GM12878 (cell line): ENCODE measurements around the gene SMURF1. TPM values are rescaled to one million over a fixed set of nuclear protein-coding genes. Genes with fewer than 3 reads are reported as not detected.

ENCODE experiments used
- ATAC-seq: fragments of 200-7000 bp; cut with Tn5 transposase; 3 replicates; pipeline ENCODE4 v1.9.1; 2020; ENCODE audit warnings: mild to moderate bottlenecking, moderate library complexity
- BruUV-seq: library from RNA; stranded (reverse); fragments of 400-500 nt; replicated peaks from 2 replicates; lab custom pipeline; 2021; lab: Mats Ljungman, UMichigan
- CTCF ChIA-PET: fragments of 300-600 bp; sonication (Branson Sonifier 250); formaldehyde crosslinking; extraction: SDS; loops from one replicate; lab custom pipeline; 2021; ENCODE audit warnings: inconsistent platforms; lab: Yijun Ruan, JAX
- POLR2A ChIA-PET: fragments of 350-600 bp; formaldehyde crosslinking; extraction: SDS; loops from one replicate; lab custom pipeline; 2021; ENCODE audit warnings: inconsistent platforms; lab: Charles Lee
- RAD21 ChIA-PET: fragments of 300-600 bp; sonication (Branson Sonifier 250); formaldehyde crosslinking; loops from one replicate; lab custom pipeline; 2023; ENCODE audit warnings: antibody characterized with exemption; ENCODE audit not compliant: unreplicated experiment; lab: Charles Lee
- SMC1A ChIA-PET: fragments of 300-600 bp; sonication (Branson Sonifier 250); formaldehyde crosslinking; loops from one replicate; lab custom pipeline; 2023; ENCODE audit not compliant: unreplicated experiment, uncharacterized antibody; lab: Charles Lee
- DNase-seq: peaks from one replicate; pipeline ENCODE4 v3.0.0-alpha.2; 2011; ENCODE audit warnings: low read depth, low spot score
- FAIRE-seq: peaks from 3 replicates; lab custom pipeline; 2011; peaks lifted over from hg19 to GRCh38; lab: Jason Lieb, UNC
- H2AFZ ChIP-seq: 2 replicates; pipeline ENCODE4 v1.6.0; 2011; ENCODE audit warnings: low read depth, low read length, control low read depth; ENCODE audit not compliant: control insufficient read depth
- H3K27ac ChIP-seq: 2 replicates; pipeline ENCODE4 v1.5.1; 2011; ENCODE audit warnings: control low read depth; ENCODE audit not compliant: control insufficient read depth, insufficient read depth
- H3K27me3 ChIP-seq, 2 experiments: replicated peaks in 1 of 2; 2 replicates each; pipeline versions ENCODE4 v1.6.0 to v1.6.1; 2011; ENCODE audit warnings: low read length in 1 of 2; ENCODE audit not compliant: control insufficient read depth in 2 of 2, insufficient read depth in 2 of 2
- H3K36me3 ChIP-seq, 2 experiments: 2 replicates each; pipeline ENCODE4 v1.5.1; 2011; ENCODE audit warnings: low read length in 1 of 2; ENCODE audit not compliant: control insufficient read depth in 2 of 2, insufficient read depth in 2 of 2
- H3K4me1 ChIP-seq: 2 replicates; pipeline ENCODE4 v1.6.1; 2011; ENCODE audit warnings: mild to moderate bottlenecking, low read length, moderate library complexity, mixed read lengths; ENCODE audit not compliant: control insufficient read depth, insufficient read depth
- H3K4me2 ChIP-seq: 2 replicates; pipeline ENCODE4 v1.6.0; 2011; ENCODE audit warnings: control low read depth; ENCODE audit not compliant: control insufficient read depth, insufficient read depth
- H3K4me3 ChIP-seq: fragments of 200-600 bp; sonication (generic); 2 replicates; pipeline ENCODE4 v1.5.1; 2016
- H3K79me2 ChIP-seq: 2 replicates; pipeline ENCODE4 v1.6.0; 2011; ENCODE audit warnings: low read length; ENCODE audit not compliant: control insufficient read depth, insufficient read depth
- H3K9ac ChIP-seq: 2 replicates; pipeline ENCODE4 v1.8.0; 2011; ENCODE audit warnings: low read length, control low read depth, mixed read lengths; ENCODE audit not compliant: control insufficient read depth, insufficient read depth
- H3K9me3 ChIP-seq: replicated peaks from 3 replicates; pipeline ENCODE4 v1.5.1; 2011; ENCODE audit warnings: mild to moderate bottlenecking, low read length; ENCODE audit not compliant: control insufficient read depth, insufficient read depth
- H4K20me1 ChIP-seq: 2 replicates; pipeline ENCODE4 v1.6.0; 2011; ENCODE audit not compliant: control insufficient read depth, insufficient read depth
- CHD4 ChIP-seq: fragments of 200-600 bp; sonication (generic); IDR thresholded peaks from 2 replicates; pipeline ENCODE4 v1.6.1; 2016; ENCODE audit warnings: mild to moderate bottlenecking
- DPF2 ChIP-seq: fragments of 450-650 bp; IDR thresholded peaks from 2 replicates; pipeline ENCODE4 v1.6.1; 2017; ENCODE audit warnings: mild to moderate bottlenecking
- FOXM1 ChIP-seq: IDR thresholded peaks from 2 replicates; pipeline ENCODE4 v1.6.1; 2012; ENCODE audit warnings: low read depth, mild to moderate bottlenecking, inconsistent platforms, low read length, moderate library complexity
- HDGF ChIP-seq: fragments of 450-650 bp; IDR thresholded peaks from 2 replicates; pipeline ENCODE4 v1.6.1; 2016; ENCODE audit warnings: antibody characterized with exemption
- MYB ChIP-seq: fragments of 150-350 bp; IDR thresholded peaks from 2 replicates; pipeline ENCODE4 v1.6.1; 2014; ENCODE audit warnings: mild to moderate bottlenecking, low read depth, low read length, borderline replicate concordance
- SP1 ChIP-seq: IDR thresholded peaks from one replicate; pipeline ENCODE4 v1.6.1; 2011; ENCODE audit warnings: low read depth, low read length
- ZBED1 ChIP-seq: IDR thresholded peaks from 2 replicates; pipeline ENCODE4 v1.6.1; 2016; ENCODE audit warnings: borderline replicate concordance
- WGBS: methylation state at CpG from one replicate; pipeline ENCODE4 v1.1.6; 2016; ENCODE audit warnings: low lambda C conversion rate; ENCODE audit not compliant: insufficient replicate concordance, insufficient coverage; ENCODE audit errors: missing lambda C conversion rate; 5-methylcytosine and 5-hydroxymethylcytosine counted together
- in situ Hi-C: fragments of 300-500 bp; cut with MboI; formaldehyde crosslinking; loops from 9 replicates; pipeline ENCODE4 v1.14.3; 2018; ENCODE audit warnings: mixed read lengths
- intact Hi-C: fragments of 100-400 bp; cut with micrococcal nuclease; formaldehyde crosslinking; loops from one replicate; pipeline ENCODE4 v1.14.2; 2022; ENCODE audit not compliant: unreplicated experiment
- polyA plus RNA-seq, 11 experiments: library from polyadenylated mRNA; depleted of rRNA in 4 of 11; unstranded in 6 of 11; stranded (reverse) in 5 of 11; fragments of >200 nt; fragmentation: Nextera tagmentation in 4 of 11; fragmentation: Illumina TruSeq in 1 of 11; extraction: Ambion mirVana in 4 of 11; extraction: Trizol in 1 of 11; gene quantifications; 1 replicate in 1 of 11; 2 replicates in 10 of 11; pipeline versions ENCODE4 v1.2.1 to v1.2.3, GENCODE V29; 2011 to 2016; ENCODE audit warnings: inconsistent platforms in 2 of 11, missing spikeins in 2 of 11, low read depth in 1 of 11
- total RNA-seq, 4 experiments: library from RNA; depleted of rRNA in 3 of 4; stranded (reverse); fragments of >200 nt in 3 of 4; fragmentation: Illumina TruSeq in 1 of 4; extraction: Trizol in 1 of 4; gene quantifications; 2 replicates each; pipeline versions ENCODE4 v1.2.1 to v1.2.3, GENCODE V29; 2013 to 2021
- TF ChIP-seq, protein P1 (sequence below): IDR thresholded peaks from 2 replicates; pipeline ENCODE4 v1.6.1; 2011; ENCODE audit warnings: low read depth, low read length, improper control_type of control experiment, borderline replicate concordance

The SMURF1 gene
- total and polyA plus RNA-seq, 10 of the 15 experiments (the other 5 are each of a cell fraction or from before 2014, with no cell fraction given): 0.76 to 14.0 (median 7.9) TPM

DNA sequence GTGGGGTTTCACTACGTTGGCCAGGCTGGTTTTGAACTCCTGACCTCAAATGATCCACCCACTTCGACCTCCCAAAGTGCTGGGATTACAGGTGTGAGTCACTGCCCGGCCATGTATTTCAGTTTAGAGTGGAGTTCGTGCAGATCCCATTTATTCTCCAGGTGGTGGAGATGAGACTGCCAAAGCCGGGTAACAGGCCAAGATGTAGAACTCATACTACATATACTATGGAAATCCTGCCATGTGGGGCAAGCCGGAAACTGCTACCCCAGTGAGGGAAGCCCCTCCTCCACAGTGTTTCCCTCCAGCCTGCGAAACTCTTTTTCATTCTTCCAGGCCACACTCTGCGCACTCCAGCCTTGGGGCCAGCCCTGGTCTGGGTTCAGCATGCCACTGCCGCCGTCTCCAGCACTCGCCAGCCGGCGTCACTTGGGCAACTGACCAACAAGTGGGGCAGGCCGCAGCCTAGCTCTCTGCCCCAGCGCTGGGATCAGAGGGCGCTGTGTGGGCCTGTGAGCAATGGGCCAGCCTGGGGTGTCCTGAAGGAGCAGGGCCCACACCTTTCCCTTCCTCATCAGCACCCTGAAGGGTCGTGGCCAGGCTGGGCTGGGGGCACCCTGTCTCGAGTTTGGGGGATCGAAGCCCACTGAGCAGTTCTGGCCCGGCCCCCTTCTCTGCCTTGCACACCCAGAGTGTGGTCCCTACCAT lies 143.6 kb downstream of the SMURF1 start:
- 96% methylated on average over 20 of the region's 20 CpGs for WGBS
- Histone ChIP-seq H3K4me3 (no peak overlapping the region), H4K20me1 (no peaks in the 10 kb centered on the region), H3K9me3 (no peaks in the 10 kb centered on the region), H3K9ac (no peak overlapping the region), H2AFZ (no peak overlapping the region), H3K27me3 (no peaks in the 10 kb centered on the region), H3K27ac (no peak overlapping the region), H3K4me2 (no peak overlapping the region), H3K36me3 (peaks cover 16 to 44% of the 10 kb centered on the region in 2 experiments), H3K79me2 (no peaks in the 10 kb centered on the region), H3K4me1 (peaks cover 12% of the 10 kb centered on the region)
- intact Hi-C loops: no loop called here
- no peak for DNase-seq
- POLR2A ChIA-PET: no interaction called here
- TF ChIP-seq HDGF: no peak
- TF ChIP-seq SP1: no peak
- TF ChIP-seq, protein P1, sequence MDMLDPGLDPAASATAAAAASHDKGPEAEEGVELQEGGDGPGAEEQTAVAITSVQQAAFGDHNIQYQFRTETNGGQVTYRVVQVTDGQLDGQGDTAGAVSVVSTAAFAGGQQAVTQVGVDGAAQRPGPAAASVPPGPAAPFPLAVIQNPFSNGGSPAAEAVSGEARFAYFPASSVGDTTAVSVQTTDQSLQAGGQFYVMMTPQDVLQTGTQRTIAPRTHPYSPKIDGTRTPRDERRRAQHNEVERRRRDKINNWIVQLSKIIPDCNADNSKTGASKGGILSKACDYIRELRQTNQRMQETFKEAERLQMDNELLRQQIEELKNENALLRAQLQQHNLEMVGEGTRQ: no peak
- no peak for TF ChIP-seq CHD4
- TF ChIP-seq FOXM1: no peak
- TF ChIP-seq DPF2: no peak
- no peak for TF ChIP-seq MYB
- TF ChIP-seq ZBED1: no peak
- SMC1A ChIA-PET: no interaction called here
- CTCF ChIA-PET: interaction anchor here (0.5 kb wide), 1 partner anchor 832 kb away, joined by 3 read pairs; no protein-coding TSS in a partner anchor
- FAIRE-seq: no peak
- no TSS peak for BruUV-seq
- RAD21 ChIA-PET: no interaction called here
- in situ Hi-C loops: no loop called here
- no peak for ATAC-seq
